Measurements from ENCODE around the gene TK2.

TK2 gene

DNA sequence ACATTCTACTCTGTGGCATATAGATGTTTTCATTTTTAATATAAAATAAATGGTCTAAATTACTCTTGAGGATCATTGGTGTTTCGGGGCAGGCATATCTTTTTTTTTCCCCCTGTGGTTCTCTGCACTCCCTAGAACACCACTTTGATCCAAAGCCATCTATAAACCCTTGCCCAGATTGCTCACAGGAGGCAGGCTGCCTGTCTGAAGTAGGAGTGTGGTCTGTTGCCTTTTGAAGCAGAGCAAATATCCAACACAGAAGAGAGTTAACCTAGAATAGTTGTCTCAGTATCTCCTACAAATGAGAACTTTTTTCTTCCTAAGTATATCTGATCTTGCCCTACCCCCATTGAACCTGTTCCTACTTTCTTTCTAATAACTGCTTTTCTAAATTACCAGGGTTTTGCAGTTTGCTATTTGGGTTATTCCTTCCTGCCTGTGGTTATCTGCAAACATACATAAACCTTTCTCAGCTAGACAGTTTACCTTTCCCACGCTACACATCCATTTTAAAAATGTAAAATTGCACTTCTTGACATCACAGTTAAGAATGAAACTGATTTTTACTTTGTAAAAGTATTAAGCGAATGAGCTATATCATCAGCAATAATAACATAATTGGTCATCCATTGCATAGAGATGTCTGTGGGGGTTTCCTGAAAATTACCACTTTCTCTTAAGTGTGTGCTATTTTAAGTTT is 11.6 kb upstream of the TK2 start:
- H3K36me3 Mint-ChIP-seq (ENCODE audit: low read depth) = peaks cover 43% of the 10 kb centered on the region
- no peaks in the 10 kb centered on the region for H3K27me3 Mint-ChIP-seq (ENCODE audit: low read depth)
- no peak overlapping the region for H3K27ac Mint-ChIP-seq
- no peak overlapping the region for H3K4me3 Mint-ChIP-seq
- TF ChIP-seq, protein P1, sequence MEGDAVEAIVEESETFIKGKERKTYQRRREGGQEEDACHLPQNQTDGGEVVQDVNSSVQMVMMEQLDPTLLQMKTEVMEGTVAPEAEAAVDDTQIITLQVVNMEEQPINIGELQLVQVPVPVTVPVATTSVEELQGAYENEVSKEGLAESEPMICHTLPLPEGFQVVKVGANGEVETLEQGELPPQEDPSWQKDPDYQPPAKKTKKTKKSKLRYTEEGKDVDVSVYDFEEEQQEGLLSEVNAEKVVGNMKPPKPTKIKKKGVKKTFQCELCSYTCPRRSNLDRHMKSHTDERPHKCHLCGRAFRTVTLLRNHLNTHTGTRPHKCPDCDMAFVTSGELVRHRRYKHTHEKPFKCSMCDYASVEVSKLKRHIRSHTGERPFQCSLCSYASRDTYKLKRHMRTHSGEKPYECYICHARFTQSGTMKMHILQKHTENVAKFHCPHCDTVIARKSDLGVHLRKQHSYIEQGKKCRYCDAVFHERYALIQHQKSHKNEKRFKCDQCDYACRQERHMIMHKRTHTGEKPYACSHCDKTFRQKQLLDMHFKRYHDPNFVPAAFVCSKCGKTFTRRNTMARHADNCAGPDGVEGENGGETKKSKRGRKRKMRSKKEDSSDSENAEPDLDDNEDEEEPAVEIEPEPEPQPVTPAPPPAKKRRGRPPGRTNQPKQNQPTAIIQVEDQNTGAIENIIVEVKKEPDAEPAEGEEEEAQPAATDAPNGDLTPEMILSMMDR (IDR thresholded peaks at IDR 0.05; ENCODE audit: unreplicated experiment in 3 of 3) = no peak
- no peaks in the 10 kb centered on the region for H3K4me1 Mint-ChIP-seq
- no peaks in the 10 kb centered on the region for H3K9me3 Mint-ChIP-seq

DNA sequence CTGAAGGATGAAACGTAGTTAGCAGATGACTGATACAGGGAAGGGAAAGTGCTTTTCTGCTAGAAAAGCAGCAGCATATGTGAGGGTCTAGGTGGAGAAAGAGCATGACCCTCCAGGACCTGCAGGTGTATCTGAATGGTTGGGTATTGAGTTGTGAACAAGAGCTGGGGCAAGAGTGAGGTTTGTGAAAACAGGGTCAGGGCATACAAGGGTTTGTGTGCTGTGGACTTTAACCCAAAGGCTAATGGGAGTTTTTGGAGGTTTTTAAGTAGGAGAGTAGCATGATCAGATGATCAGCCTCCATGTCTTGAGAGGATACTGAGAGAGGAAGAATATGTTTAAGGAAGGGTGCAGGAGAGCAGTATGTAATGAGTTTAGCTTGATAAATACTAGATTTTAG is 10.2 kb upstream of the TK2 start:
- Mint-ChIP-seq H3K36me3 (ENCODE audit: low read depth) (peaks cover 36% of the 10 kb centered on the region), H3K4me3 (no peak overlapping the region), H3K27me3 (ENCODE audit: low read depth) (no peaks in the 10 kb centered on the region), H3K4me1 (peaks cover 11% of the 10 kb centered on the region), H3K9me3 (no peaks in the 10 kb centered on the region), H3K27ac (no peak overlapping the region)
- TF ChIP-seq, protein P1 (IDR thresholded peaks at IDR 0.05; ENCODE audit: unreplicated experiment in 3 of 3) = no peak

DNA sequence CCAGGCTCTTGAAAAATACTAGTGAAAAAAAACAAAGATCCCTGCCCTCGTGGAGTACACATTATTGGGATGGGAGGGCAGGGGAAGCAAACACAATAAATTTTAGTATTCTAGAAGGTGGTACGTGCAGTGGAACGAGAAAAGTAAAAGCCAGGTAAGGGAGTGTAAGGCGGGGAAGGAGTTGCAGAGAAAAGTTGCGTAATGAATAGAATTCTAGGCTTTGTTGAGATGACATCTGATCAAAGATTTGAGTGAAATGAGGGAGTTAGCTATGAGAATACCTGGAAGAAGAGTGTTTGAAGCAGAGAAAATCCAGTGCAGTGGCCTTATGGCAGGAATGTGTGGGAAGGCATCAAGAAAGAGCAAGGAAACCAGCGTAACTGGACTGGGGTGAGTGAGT is 4.6 kb upstream of the TK2 start:
- Mint-ChIP-seq H3K4me1 (peaks cover 49% of the 10 kb centered on the region), H3K4me3 (peak overlapping the region in 1 of 3 experiments; percentile 37), H3K36me3 (ENCODE audit: low read depth) (peaks cover 28% of the 10 kb centered on the region), H3K27ac (peak overlapping the region in 1 of 3 experiments; percentile 3), H3K9me3 (no peaks in the 10 kb centered on the region), H3K27me3 (ENCODE audit: low read depth) (no peaks in the 10 kb centered on the region)
- TF ChIP-seq, protein P1 (IDR thresholded peaks at IDR 0.05; ENCODE audit: unreplicated experiment in 3 of 3) = no peak

DNA sequence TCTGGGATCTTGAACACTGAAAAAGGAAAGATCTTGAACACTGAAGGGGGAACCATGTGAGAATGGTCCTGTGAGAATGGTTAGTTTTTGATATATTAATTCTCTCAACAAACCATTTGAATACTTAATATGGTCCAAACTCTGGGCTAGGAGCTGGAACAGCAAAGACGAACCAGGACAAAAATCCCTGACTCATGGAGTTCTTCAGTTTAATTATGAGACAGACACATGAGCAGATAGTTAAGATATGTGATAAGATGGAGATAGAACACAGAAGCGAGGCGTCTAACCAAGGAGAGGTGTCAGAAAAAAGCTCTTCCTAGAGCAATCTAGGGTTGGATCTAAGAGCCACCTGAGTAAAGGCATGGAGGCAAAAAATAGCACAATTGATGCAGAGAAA is 4.1 kb upstream of the TK2 start:
- Mint-ChIP-seq H3K9me3 (no peaks in the 10 kb centered on the region), H3K4me3 (peak overlapping the region in 2 of 3 experiments; percentile 6 to 18), H3K4me1 (peaks cover 52% of the 10 kb centered on the region), H3K27ac (no peak overlapping the region), H3K27me3 (ENCODE audit: low read depth) (no peaks in the 10 kb centered on the region), H3K36me3 (ENCODE audit: low read depth) (peaks cover 28% of the 10 kb centered on the region)
- TF ChIP-seq, protein P1 (IDR thresholded peaks at IDR 0.05; ENCODE audit: unreplicated experiment in 3 of 3) = no peak

DNA sequence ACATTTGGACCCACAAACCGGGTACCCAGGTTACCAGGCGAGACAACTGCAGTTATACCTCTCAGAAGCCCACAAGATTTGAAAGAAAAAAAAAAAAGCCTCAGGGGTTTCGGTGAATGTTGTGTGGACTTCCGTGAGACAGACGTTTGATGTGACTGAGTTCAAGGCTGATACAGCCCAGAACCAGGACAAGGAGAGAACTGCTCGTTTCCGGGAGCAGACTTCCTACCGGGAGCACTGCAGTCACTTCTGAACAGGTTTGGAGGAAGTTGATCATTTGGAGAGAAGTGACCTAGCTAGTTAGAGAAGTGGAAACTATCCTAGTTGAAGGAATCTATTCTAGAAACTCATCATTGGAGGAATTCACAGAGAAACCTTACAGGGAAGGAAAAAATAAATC is 3.3 kb upstream of the TK2 start:
- TF ChIP-seq, protein P1 (IDR thresholded peaks at IDR 0.05; ENCODE audit: unreplicated experiment in 3 of 3) = no peak
- Mint-ChIP-seq H3K4me3 (peak overlapping the region; percentile 90 to 93 (median 92)), H3K36me3 (ENCODE audit: low read depth) (peaks cover 28% of the 10 kb centered on the region), H3K9me3 (no peaks in the 10 kb centered on the region), H3K4me1 (peaks cover 60% of the 10 kb centered on the region), H3K27ac (peak overlapping the region; percentile 6 to 33 (median 25)), H3K27me3 (ENCODE audit: low read depth) (no peaks in the 10 kb centered on the region)
